ENCODE measurements around the gene LOXHD1.

LOXHD1 gene

GRCh38 chr18:46683252-46683651 lies 26.2 kb upstream of the LOXHD1 start:
- ChIA-PET CTCF (no interaction called here), POLR2A (no interaction called here)
- TF ChIP-seq SUZ12 (IDR thresholded peaks at IDR 0.05) (no peak), CTBP1 (IDR thresholded peaks at IDR 0.05; ENCODE audit: borderline replicate concordance) (no peak), ELF4 (IDR thresholded peaks at IDR 0.05) (no peak), FOXK2 (IDR thresholded peaks at IDR 0.05) (no peak), ARNT (IDR thresholded peaks at IDR 0.05) (no peak), LEF1 (IDR thresholded peaks at IDR 0.05; ENCODE audit: borderline replicate concordance) (no peak), NFRKB (IDR thresholded peaks at IDR 0.05) (no peak), L3MBTL2 (conservative IDR thresholded peaks at IDR 0.05) (no peak), ZNF384 (IDR thresholded peaks at IDR 0.05) (no peak), BHLHE40 (IDR thresholded peaks at IDR 0.05; ENCODE audit: borderline replicate concordance) (no peak), SP1 (IDR thresholded peaks at IDR 0.05) (no peak), FOXA1 (IDR thresholded peaks at IDR 0.05) (no peak), HDGF (IDR thresholded peaks at IDR 0.05; ENCODE audit: borderline replicate concordance) (no peak), FOXM1 (IDR thresholded peaks at IDR 0.05; ENCODE audit: borderline replicate concordance) (no peak), TARDBP (IDR thresholded peaks at IDR 0.05) (no peak), PKNOX1 (IDR thresholded peaks at IDR 0.05) (no peak)
- DNase-seq (ENCODE audit: extremely low spot score): no peak

GRCh38 chr18:46680784-46681695 lies 24.0 kb upstream of the LOXHD1 start:
- CTCF ChIA-PET: no interaction called here
- TF ChIP-seq CTBP1 (IDR thresholded peaks at IDR 0.05; ENCODE audit: borderline replicate concordance) (no peak), FOXM1 (IDR thresholded peaks at IDR 0.05; ENCODE audit: borderline replicate concordance) (no peak), FOXK2 (IDR thresholded peaks at IDR 0.05) (no peak), PKNOX1 (IDR thresholded peaks at IDR 0.05) (no peak), LEF1 (IDR thresholded peaks at IDR 0.05; ENCODE audit: borderline replicate concordance) (no peak), NFRKB (IDR thresholded peaks at IDR 0.05) (no peak), HDGF (IDR thresholded peaks at IDR 0.05; ENCODE audit: borderline replicate concordance) (no peak), L3MBTL2 (conservative IDR thresholded peaks at IDR 0.05) (no peak), FOXA1 (IDR thresholded peaks at IDR 0.05) (no peak), SP1 (IDR thresholded peaks at IDR 0.05) (no peak), SUZ12 (IDR thresholded peaks at IDR 0.05) (no peak), ZNF384 (IDR thresholded peaks at IDR 0.05) (no peak)
- no peak for DNase-seq (ENCODE audit: extremely low spot score)
- POLR2A ChIA-PET: no interaction called here

- DNase-seq (ENCODE audit: extremely low spot score): no peak
- ChIA-PET CTCF (no interaction called here), POLR2A (no interaction called here)
- TF ChIP-seq TARDBP (IDR thresholded peaks at IDR 0.05) (no peak), FOXM1 (IDR thresholded peaks at IDR 0.05; ENCODE audit: borderline replicate concordance) (no peak), CTBP1 (IDR thresholded peaks at IDR 0.05; ENCODE audit: borderline replicate concordance) (no peak), NFRKB (IDR thresholded peaks at IDR 0.05) (no peak), SUZ12 (IDR thresholded peaks at IDR 0.05) (no peak), ZNF384 (IDR thresholded peaks at IDR 0.05) (no peak), FOXK2 (IDR thresholded peaks at IDR 0.05) (no peak), HDGF (IDR thresholded peaks at IDR 0.05; ENCODE audit: borderline replicate concordance) (no peak), ARNT (IDR thresholded peaks at IDR 0.05) (no peak), LEF1 (IDR thresholded peaks at IDR 0.05; ENCODE audit: borderline replicate concordance) (no peak), FOXA1 (IDR thresholded peaks at IDR 0.05) (no peak)
These were observed 23.0 kb upstream of the LOXHD1 start for GRCh38 chr18:46679846-46680598.

- DNase-seq (ENCODE audit: extremely low spot score): no peak
- ChIA-PET POLR2A (no interaction called here), CTCF (interaction anchor here (0.6 kb wide), 1 partner anchor 92 kb away, joined by 3 read pairs; no protein-coding TSS in a partner anchor)
- no peak for TF ChIP-seq PKNOX1 (IDR thresholded peaks at IDR 0.05)
- no peak for TF ChIP-seq LEF1 (IDR thresholded peaks at IDR 0.05; ENCODE audit: borderline replicate concordance)
These were observed 21.9 kb upstream of the LOXHD1 start for GRCh38 chr18:46678785-46679399.

- no peak for DNase-seq (ENCODE audit: extremely low spot score)
- TF ChIP-seq FOXK2 (IDR thresholded peaks at IDR 0.05) (no peak), ZNF384 (IDR thresholded peaks at IDR 0.05) (no peak), CTBP1 (IDR thresholded peaks at IDR 0.05; ENCODE audit: borderline replicate concordance) (no peak), ARNT (IDR thresholded peaks at IDR 0.05) (no peak), HDGF (IDR thresholded peaks at IDR 0.05; ENCODE audit: borderline replicate concordance) (no peak), FOXA1 (IDR thresholded peaks at IDR 0.05) (no peak), LEF1 (IDR thresholded peaks at IDR 0.05; ENCODE audit: borderline replicate concordance) (no peak), BHLHE40 (IDR thresholded peaks at IDR 0.05; ENCODE audit: borderline replicate concordance) (no peak)
- ChIA-PET CTCF (no interaction called here), POLR2A (no interaction called here)
These were observed 21.0 kb upstream of the LOXHD1 start for GRCh38 chr18:46678041-46678440.

All from HEK293T (cell line).